Fibroblast of upper back skin (primary cell): ENCODE results near the gene RAB40A.
"Not testable (repeated sequence)": the region's sequence is repeated elsewhere in the genome, so short reads cannot be mapped to it uniquely, and the experiment has no call there.

Experiments
- DNase-seq: peaks from one replicate; pipeline ENCODE4 v3.0.0-alpha.2; 2013

RAB40A gene

GRCh38 chrX:103460001-103460755 lies 59.1 kb downstream of the RAB40A start:
- not testable (repeated sequence) for DNase-seq

- DNase-seq = peak; percentile 86
These were observed 65.6 kb downstream of the RAB40A start for GRCh38 chrX:103453655-103454054.
